ENCODE measurements around the gene ARHGEF2. TPM values are rescaled to one million over a fixed set of nuclear protein-coding genes. Genes with fewer than 3 reads are reported as not detected.

Gene ARHGEF2
- total and polyA plus RNA-seq, 9 of the 15 experiments (the other 6 are each of a cell fraction or from before 2014, with no cell fraction given) = 7.1 to 162 (median 62.2) TPM

DNA sequence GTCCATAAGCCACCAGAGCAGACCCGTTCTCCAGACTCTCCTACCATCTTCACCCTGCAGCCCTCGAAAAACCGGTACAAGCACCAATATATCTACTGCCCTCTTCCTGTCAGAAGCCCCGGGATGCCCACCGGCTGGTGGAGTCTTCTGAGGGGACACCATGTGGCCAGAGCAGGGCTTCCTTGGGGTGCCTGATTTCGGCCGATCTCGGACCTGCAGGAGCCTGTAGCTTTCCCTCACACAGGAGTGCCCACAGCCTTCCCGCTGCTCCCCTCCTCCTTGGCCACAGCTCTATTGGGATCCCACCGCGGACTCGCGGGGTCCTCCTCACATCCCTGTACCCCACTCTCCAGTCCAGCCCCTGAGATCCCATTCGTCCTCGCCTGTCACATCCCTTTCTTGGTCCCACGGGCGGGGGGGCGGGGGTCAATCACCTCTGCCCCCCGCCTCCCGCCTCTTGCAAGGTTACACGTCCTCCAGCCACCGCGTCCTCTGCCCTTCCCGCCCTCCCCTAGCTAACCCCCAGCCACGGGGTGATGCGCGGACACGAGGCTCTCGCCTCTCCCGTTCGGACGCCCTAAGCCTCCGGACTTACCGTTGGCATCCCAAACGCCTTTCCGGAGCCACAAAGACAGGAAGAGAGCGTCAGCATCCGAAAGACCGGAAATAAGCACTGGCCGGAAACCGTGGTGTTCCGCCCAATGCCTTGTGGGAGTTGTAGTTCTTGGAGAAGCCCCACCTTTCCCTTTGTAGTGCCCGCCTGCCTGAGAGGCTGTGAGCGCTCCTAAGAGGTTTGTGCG lies 42.1 kb upstream of the ARHGEF2 start, which contains the start of gene SSR2 (continued):
- TF ChIP-seq MYC (IDR thresholded peaks at IDR 0.05; ENCODE audit: low read depth, low read length) (peak; percentile 67), MYC (CRISPR knock-in tag; IDR thresholded peaks at IDR 0.05; ENCODE audit: borderline replicate concordance, low read depth) (no peak), PTRF (tag; IDR thresholded peaks at IDR 0.05) (no peak), WHSC1 (IDR thresholded peaks at IDR 0.05; ENCODE audit: low read length) (no peak), ETV6 (IDR thresholded peaks at IDR 0.05; ENCODE audit: borderline replicate concordance in 1 of 2, low read depth in 2 of 2, low read length in 1 of 2) (no peak), ETV6 (CRISPR knock-in tag; IDR thresholded peaks at IDR 0.05; ENCODE audit: borderline replicate concordance) (no peak), THRAP3 (IDR thresholded peaks at IDR 0.05; ENCODE audit: borderline replicate concordance) (no peak), ZFP1 (CRISPR knock-in tag; IDR thresholded peaks at IDR 0.05) (no peak), RUNX1 (IDR thresholded peaks at IDR 0.05; ENCODE audit: low read depth) (no peak), KDM4B (IDR thresholded peaks at IDR 0.05; ENCODE audit: borderline replicate concordance in 2 of 2, low read depth in 1 of 2) (peak in 1 of 2 experiments; percentile 90; a peak in 1 of 4 replicates), POLR2A (conservative IDR thresholded peaks at IDR 0.05) (peak; percentile 84), TCF7L2 (IDR thresholded peaks at IDR 0.05; ENCODE audit: low read depth, low read length) (peak; percentile 82), NFIX (CRISPR knock-in tag; IDR thresholded peaks at IDR 0.05; ENCODE audit: low read depth) (no peak), RBM14 (IDR thresholded peaks at IDR 0.05; ENCODE audit: borderline replicate concordance, insufficient read depth, low read depth, low read length) (no peak), ZC3H4 (CRISPR knock-in tag; IDR thresholded peaks at IDR 0.05; ENCODE audit: borderline replicate concordance) (no peak), BDP1 (IDR thresholded peaks at IDR 0.05; ENCODE audit: insufficient read depth, insufficient read length) (no peak), PML (IDR thresholded peaks at IDR 0.05; ENCODE audit: low read length) (peak; percentile 61; the same call in 1 of the 2 replicates), ILK (tag; IDR thresholded peaks at IDR 0.05; ENCODE audit: borderline replicate concordance, low read depth) (no peak), ZBTB1 (CRISPR knock-in tag; IDR thresholded peaks at IDR 0.05; ENCODE audit: borderline replicate concordance, low read depth) (no peak), KLF16 (IDR thresholded peaks at IDR 0.05) (no peak)
- TF ChIP-seq, protein P1, sequence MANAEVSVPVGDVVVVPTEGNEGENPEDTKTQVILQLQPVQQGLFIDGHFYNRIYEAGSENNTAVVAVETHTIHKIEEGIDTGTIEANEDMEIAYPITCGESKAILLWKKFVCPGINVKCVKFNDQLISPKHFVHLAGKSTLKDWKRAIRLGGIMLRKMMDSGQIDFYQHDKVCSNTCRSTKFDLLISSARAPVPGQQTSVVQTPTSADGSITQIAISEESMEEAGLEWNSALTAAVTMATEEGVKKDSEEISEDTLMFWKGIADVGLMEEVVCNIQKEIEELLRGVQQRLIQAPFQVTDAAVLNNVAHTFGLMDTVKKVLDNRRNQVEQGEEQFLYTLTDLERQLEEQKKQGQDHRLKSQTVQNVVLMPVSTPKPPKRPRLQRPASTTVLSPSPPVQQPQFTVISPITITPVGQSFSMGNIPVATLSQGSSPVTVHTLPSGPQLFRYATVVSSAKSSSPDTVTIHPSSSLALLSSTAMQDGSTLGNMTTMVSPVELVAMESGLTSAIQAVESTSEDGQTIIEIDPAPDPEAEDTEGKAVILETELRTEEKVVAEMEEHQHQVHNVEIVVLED (CRISPR knock-in tag; IDR thresholded peaks at IDR 0.05) = no peak
- TF ChIP-seq, protein P2, sequence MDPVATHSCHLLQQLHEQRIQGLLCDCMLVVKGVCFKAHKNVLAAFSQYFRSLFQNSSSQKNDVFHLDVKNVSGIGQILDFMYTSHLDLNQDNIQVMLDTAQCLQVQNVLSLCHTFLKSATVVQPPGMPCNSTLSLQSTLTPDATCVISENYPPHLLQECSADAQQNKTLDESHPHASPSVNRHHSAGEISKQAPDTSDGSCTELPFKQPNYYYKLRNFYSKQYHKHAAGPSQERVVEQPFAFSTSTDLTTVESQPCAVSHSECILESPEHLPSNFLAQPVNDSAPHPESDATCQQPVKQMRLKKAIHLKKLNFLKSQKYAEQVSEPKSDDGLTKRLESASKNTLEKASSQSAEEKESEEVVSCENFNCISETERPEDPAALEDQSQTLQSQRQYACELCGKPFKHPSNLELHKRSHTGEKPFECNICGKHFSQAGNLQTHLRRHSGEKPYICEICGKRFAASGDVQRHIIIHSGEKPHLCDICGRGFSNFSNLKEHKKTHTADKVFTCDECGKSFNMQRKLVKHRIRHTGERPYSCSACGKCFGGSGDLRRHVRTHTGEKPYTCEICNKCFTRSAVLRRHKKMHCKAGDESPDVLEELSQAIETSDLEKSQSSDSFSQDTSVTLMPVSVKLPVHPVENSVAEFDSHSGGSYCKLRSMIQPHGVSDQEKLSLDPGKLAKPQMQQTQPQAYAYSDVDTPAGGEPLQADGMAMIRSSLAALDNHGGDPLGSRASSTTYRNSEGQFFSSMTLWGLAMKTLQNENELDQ (CRISPR knock-in tag; IDR thresholded peaks at IDR 0.05; ENCODE audit: borderline replicate concordance) = no peak
- TF ChIP-seq, protein P3, sequence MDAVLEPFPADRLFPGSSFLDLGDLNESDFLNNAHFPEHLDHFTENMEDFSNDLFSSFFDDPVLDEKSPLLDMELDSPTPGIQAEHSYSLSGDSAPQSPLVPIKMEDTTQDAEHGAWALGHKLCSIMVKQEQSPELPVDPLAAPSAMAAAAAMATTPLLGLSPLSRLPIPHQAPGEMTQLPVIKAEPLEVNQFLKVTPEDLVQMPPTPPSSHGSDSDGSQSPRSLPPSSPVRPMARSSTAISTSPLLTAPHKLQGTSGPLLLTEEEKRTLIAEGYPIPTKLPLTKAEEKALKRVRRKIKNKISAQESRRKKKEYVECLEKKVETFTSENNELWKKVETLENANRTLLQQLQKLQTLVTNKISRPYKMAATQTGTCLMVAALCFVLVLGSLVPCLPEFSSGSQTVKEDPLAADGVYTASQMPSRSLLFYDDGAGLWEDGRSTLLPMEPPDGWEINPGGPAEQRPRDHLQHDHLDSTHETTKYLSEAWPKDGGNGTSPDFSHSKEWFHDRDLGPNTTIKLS (IDR thresholded peaks at IDR 0.05; ENCODE audit: borderline replicate concordance, low read depth) = peak; percentile 70; the same call in 1 of the 2 replicates

Measured in K562 (cell line).